GM18870 (cell line): ENCODE data around the gene IFI27L2.
"Not testable (repeated sequence)": the region's sequence is repeated elsewhere in the genome, so short reads cannot be mapped to it uniquely, and the experiment has no call there.

Experiments used
- ATAC-seq: cut with Tn5 transposase; IDR thresholded peaks from one replicate; pipeline ENCODE4 v1.9.1; 2021; ENCODE audit warnings: moderate library complexity; ENCODE audit not compliant: unreplicated experiment

The IFI27L2 gene

DNA sequence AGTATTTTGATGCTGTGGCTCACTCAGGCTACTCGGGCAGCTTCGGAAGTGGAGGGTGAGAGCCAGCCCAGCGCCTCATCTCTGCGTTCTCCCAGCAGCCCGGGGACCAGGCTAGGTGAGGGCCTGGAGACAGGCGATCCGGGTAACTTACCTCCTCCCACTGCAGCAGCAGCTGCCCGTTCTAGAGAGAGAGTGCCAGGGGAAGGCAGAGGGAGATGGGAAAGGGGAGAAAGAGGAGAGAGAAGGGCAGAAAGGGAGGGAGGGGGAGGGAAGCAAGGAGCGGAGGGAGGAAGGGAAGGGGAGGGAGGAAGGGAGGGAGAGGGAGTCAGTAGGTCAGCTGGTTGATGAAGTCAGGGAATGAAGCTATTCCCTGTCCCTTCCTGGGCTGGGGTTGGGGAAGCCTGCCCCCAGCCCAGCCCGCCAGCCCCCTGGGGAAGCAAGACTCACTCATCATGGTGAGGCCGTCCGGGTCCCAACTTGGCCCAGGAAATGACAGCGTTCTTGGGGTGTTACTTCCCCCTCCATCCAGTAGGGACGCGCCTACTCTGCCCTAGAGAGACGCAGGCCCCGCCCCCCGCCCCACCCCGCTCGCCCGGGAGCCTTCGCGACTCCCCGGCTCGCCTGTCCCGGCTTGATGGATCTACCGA, at the start of gene IFI27L2:
TSS of gene IFI27L2 (minus strand) at position 494 of the 647 bp plus-strand sequence. CDS start at position 454, 40 bp downstream.
- no peak for ATAC-seq

- no peak for ATAC-seq
These were observed 48.4 kb upstream of the IFI27L2 start for GRCh38 chr14:94177806-94178205.

GRCh38 chr14:94176808-94177207, 47.4 kb upstream of the IFI27L2 start:
- no peak for ATAC-seq

- no peak for ATAC-seq
These were observed 46.3 kb upstream of the IFI27L2 start for GRCh38 chr14:94175747-94176146.

DNA sequence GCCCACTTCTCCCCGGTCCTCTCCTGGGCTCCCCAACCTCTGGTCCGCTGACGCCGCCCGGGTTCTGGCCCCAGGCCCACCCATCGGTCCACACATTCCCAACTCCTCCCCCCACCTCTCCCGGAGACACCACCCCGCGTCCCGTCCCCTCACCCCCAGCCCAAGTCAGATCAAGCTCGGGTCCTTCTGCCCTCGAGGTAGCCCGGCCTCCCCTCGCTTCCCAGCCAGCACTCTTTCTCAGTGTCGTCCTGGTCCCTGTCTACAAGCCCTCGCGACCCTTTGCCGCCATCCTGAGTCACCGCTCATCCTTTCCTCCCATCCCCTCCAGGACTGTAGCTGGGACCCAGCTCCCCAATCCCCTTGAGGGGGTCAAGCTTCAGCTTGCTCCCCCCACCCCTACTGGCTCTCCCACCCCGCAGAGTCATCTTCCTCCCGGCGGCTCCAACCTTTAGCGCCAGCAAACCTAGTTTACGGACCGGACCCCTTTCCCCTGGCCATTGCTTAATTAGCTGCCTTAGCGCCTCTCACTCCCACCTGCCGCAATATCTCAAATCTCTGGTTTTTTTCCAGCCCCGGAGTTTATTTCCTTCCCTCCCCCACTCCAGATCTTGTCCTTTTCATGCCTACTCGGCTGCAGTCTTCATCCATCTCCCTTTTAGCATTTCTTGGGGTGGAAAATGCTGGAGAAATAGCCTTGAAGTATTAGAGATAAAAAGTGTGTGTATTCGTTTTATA, 45.8 kb upstream of the IFI27L2 start:
- no peak for ATAC-seq

DNA sequence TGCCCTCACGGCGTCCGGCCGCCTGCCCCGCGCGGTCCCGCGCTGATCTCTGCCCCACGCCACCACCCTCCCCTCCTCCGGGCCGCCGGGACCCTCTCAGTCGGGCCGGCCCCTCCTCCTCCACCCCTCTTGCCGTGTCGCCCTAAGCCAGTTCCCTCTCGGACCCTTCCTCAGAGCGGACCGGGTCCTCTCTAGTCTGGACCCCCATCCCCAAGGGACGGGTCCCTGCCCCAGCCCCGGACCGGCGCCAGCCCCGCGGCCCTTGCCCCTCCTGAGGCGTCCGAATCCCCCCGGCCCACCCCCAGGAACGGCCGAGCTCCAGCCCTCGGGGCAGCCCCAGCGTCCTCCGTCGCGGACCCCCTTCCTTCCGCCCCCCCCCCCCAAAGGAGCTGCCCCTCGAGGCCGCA, 45.2 kb upstream of the IFI27L2 start:
- ATAC-seq = no peak

- ATAC-seq = no peak
These were observed 44.6 kb upstream of the IFI27L2 start, which contains the start of gene PPP4R4 for GRCh38 chr14:94173885-94174603. Gene PPP4R4, plus strand, starts transcription at chr14:94174322. Its CDS starts 144 bp downstream, at chr14:94174466.

DNA sequence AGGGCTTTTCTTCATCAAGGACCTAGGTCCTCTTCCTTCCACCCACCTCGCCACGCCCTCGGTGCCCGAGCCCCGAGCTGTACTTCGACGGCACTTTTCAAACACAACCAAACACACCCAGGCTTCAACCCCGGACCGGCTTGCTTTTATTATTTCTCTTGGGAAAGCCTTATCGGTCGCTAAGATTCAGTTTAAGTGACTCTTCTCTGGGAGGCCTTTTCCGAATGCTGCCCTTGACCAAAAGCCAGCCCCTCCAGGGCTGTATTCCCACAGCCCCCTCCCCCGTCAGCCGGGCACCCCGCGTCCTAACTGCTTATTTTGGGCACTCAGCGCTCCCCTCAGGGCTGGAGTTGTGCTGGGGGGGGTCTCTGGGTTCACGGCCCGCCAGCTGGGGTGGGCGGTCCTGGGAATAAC, 44.1 kb upstream of the IFI27L2 start:
- ATAC-seq = no peak

GRCh38 chr14:94172545-94172944, 43.1 kb upstream of the IFI27L2 start:
- ATAC-seq = no peak

DNA sequence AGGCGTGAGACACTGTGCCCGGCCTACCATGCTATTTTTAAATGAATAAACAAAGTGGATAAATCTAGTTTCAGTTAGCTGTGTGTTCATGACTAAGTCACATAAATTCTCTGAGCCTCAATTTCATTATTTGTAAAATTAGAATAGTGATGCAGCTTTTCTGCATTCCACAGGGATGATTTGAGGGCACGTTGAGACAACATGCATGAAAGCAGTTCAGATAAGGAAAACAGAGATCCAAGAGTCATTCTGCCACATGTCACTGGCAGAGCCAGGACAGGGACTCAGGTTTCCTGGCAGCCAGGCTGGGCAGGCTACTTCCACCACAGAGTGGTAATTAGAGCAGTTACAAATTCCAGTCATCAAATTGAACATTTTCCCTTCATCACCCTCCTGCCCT, 41.8 kb upstream of the IFI27L2 start:
- no peak for ATAC-seq

- no peak for ATAC-seq
These were observed 40.7 kb upstream of the IFI27L2 start for GRCh38 chr14:94170136-94170535.

DNA sequence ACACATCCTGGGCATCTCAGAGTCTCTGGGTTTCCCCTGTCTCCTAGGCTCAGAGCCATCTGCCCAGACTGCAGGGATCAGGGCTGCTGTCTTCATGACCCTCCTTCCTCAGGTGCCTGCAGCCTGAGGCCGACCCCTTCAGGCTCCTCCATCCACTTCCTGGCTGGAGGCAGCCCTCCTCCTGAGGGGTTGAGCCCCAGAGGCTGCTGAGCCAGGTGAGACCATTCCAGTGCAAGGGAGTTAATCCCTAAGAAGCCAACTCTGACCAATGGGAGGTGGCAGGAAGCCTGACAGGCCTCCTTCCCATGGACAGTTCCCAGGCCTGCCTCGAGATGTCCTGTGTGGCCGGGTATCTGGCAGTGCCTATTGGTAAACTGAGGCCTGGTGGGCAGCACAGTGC, 36.3 kb upstream of the IFI27L2 start:
- no peak for ATAC-seq

GRCh38 chr14:94164685-94165431, 35.5 kb upstream of the IFI27L2 start:
- no peak for ATAC-seq

DNA sequence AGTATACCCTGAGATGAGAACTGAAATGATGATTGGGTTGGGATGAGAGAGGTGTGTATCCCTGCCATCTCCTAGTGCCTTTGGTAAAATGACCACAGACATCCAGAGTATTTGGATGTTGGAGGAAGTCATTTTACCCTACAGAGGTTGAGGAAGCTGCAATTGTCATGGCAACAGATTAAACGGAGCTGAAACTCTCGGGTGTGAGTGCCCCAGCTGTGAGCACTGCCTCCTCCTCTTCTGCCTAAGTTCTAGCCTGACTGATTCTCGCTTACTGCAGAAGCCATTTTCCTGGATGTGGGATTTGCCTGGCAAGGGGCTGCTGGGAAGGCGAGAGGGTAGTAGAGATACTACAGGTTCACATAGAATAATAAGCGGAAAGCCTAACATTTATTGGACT, 34.4 kb upstream of the IFI27L2 start:
- no peak for ATAC-seq

- no peak for ATAC-seq
These were observed 33.1 kb upstream of the IFI27L2 start for GRCh38 chr14:94162466-94162865.

- no peak for ATAC-seq
These were observed 32.6 kb upstream of the IFI27L2 start for GRCh38 chr14:94161981-94162380.

GRCh38 chr14:94161058-94161457, 31.7 kb upstream of the IFI27L2 start:
- no peak for ATAC-seq

DNA sequence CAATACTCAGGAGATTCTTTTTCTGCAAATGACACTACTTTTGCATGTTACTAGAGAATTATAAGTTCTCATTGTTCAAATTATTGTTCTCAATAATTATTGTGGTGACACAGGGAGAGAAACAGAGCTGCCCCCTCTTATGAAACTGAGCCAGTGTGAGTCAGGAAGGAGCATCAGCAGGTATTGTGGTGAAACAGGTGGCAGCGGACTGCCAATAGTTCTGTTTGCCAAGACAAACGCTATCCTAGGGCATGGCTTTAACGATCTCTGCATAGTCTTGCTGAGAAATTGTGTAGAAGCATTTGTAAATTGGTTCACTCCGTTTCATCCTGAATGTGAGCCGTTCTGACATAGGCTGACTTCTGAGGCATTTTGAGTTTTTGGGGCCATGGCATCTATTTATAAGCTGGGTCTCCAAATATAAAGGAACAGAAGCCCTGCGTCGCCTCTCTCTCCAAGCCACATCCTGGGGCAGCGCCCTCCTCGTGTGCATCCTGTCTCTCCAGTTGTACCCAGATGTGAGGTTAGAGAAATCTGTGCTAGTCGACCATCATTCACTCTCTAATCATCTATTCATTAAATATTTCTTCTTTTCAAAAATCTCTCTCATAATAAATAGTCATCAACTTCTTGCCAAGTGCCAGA, 29.0 kb upstream of the IFI27L2 start:
- no peak for ATAC-seq

DNA sequence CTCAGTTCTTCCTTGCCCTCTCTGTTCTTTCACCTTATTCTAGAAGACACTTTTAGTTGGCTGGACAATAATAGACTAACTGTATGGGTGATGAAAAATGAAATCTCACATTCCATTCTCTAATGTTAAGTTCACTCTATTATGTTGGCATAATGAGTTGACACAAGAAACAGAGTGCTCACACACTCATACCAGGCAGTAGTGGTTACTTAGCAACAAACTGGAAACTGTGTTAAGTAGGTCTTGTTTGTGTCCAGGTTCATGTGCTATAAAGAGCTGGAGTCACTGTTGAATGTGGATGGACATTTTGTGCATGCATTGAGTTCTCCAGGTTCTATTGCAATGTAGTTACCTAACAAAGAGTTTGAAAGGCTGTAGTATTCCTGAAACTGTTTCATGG, 27.8 kb upstream of the IFI27L2 start:
- no peak for ATAC-seq

GRCh38 chr14:94156143-94156542, 26.7 kb upstream of the IFI27L2 start:
- ATAC-seq = not testable (repeated sequence)
